Endothelial cell (in vitro differentiated cells): ENCODE measurements around the gene FBN2. TPM values are rescaled to one million over a fixed set of nuclear protein-coding genes. Genes with fewer than 3 reads are reported as not detected.

Source experiments
- DNase-seq: peaks from one replicate; pipeline ENCODE4 v3.0.0; 2021; ENCODE audit warnings: low spot score
- H3K27ac Mint-ChIP-seq: one replicate; pipeline ENCODE4 v1.8.0; 2021; ENCODE audit warnings: mixed read lengths, inconsistent platforms; ENCODE audit not compliant: unreplicated experiment
- H3K27me3 Mint-ChIP-seq: one replicate; pipeline ENCODE4 v1.8.0; 2021; ENCODE audit warnings: mild to moderate bottlenecking, moderate library complexity, mixed read lengths, inconsistent platforms; ENCODE audit not compliant: unreplicated experiment
- H3K36me3 Mint-ChIP-seq: one replicate; pipeline ENCODE4 v1.8.0; 2021; ENCODE audit warnings: mild to moderate bottlenecking, low read depth, mixed read lengths, inconsistent platforms; ENCODE audit not compliant: unreplicated experiment
- H3K4me1 Mint-ChIP-seq: one replicate; pipeline ENCODE4 v1.8.0; 2021; ENCODE audit warnings: mild to moderate bottlenecking, mixed read lengths, inconsistent platforms; ENCODE audit not compliant: unreplicated experiment
- H3K4me3 Mint-ChIP-seq: one replicate; pipeline ENCODE4 v1.8.0; 2021; ENCODE audit warnings: mild to moderate bottlenecking, mixed read lengths, inconsistent platforms; ENCODE audit not compliant: unreplicated experiment
- H3K9me3 Mint-ChIP-seq: one replicate; pipeline ENCODE4 v1.8.0; 2021; ENCODE audit warnings: mixed read lengths, inconsistent platforms; ENCODE audit not compliant: unreplicated experiment
- CTCF ChIP-seq: fragments of 200-600 bp; sonication (generic); IDR thresholded peaks from one replicate; pipeline ENCODE4 v1.5.0; 2021; ENCODE audit warnings: antibody characterized with exemption; ENCODE audit not compliant: unreplicated experiment
- total RNA-seq: library from RNA; stranded (reverse); fragmentation: NEBNext Ultra II Directional; extraction: Animal tissue kit (Norgen Biotek cat#: 25700); gene quantifications from one replicate; pipeline ENCODE4 v1.2.1, GENCODE V29; 2021; ENCODE audit not compliant: unreplicated experiment

Gene FBN2
- total RNA-seq, 1 donor from 2014 or later = 106 TPM

GRCh38 chr5:128399111-128399510, 138.9 kb downstream of the FBN2 start:
- no peak for TF ChIP-seq CTCF
- H3K27ac Mint-ChIP-seq = no peak overlapping the region
- H3K4me3 Mint-ChIP-seq = no peak overlapping the region
- H3K36me3 Mint-ChIP-seq = peaks cover 16% of the 10 kb centered on the region
- H3K9me3 Mint-ChIP-seq = no peaks in the 10 kb centered on the region
- no peaks in the 10 kb centered on the region for H3K4me1 Mint-ChIP-seq
- no peak for DNase-seq
- no peaks in the 10 kb centered on the region for H3K27me3 Mint-ChIP-seq

- Mint-ChIP-seq H3K27me3 (no peaks in the 10 kb centered on the region), H3K9me3 (no peaks in the 10 kb centered on the region), H3K36me3 (peaks cover 16% of the 10 kb centered on the region), H3K4me1 (no peaks in the 10 kb centered on the region), H3K27ac (no peak overlapping the region), H3K4me3 (no peak overlapping the region)
- DNase-seq = no peak
- no peak for TF ChIP-seq CTCF
These were observed 140.2 kb downstream of the FBN2 start for GRCh38 chr5:128397876-128398275.

GRCh38 chr5:128395073-128395472, 143.0 kb downstream of the FBN2 start:
- no peak overlapping the region for H3K27ac Mint-ChIP-seq
- H3K4me3 Mint-ChIP-seq = no peak overlapping the region
- no peaks in the 10 kb centered on the region for H3K27me3 Mint-ChIP-seq
- H3K9me3 Mint-ChIP-seq = no peaks in the 10 kb centered on the region
- DNase-seq = no peak
- no peaks in the 10 kb centered on the region for H3K4me1 Mint-ChIP-seq
- peaks cover 12% of the 10 kb centered on the region for H3K36me3 Mint-ChIP-seq
- TF ChIP-seq CTCF = no peak

GRCh38 chr5:128384068-128384467, 154.0 kb downstream of the FBN2 start:
- peaks cover 13% of the 10 kb centered on the region for H3K36me3 Mint-ChIP-seq
- H3K4me3 Mint-ChIP-seq = no peak overlapping the region
- no peak overlapping the region for H3K27ac Mint-ChIP-seq
- TF ChIP-seq CTCF = no peak
- no peak for DNase-seq
- no peaks in the 10 kb centered on the region for H3K4me1 Mint-ChIP-seq
- H3K27me3 Mint-ChIP-seq = peaks cover 2% of the 10 kb centered on the region
- no peaks in the 10 kb centered on the region for H3K9me3 Mint-ChIP-seq

GRCh38 chr5:128380337-128380736, 157.7 kb downstream of the FBN2 start:
- Mint-ChIP-seq H3K27me3 (no peaks in the 10 kb centered on the region), H3K27ac (no peak overlapping the region), H3K36me3 (peaks cover 7% of the 10 kb centered on the region), H3K9me3 (no peaks in the 10 kb centered on the region), H3K4me3 (no peak overlapping the region), H3K4me1 (peaks cover 2% of the 10 kb centered on the region)
- TF ChIP-seq CTCF = no peak
- DNase-seq = no peak
